Activated T-helper 1 cell treated with Interleukin-2 at 50 U/mL for 16 hours (primary cell): ENCODE data around the gene PCDHGA11.
"Not testable (repeated sequence)": the region's sequence is repeated elsewhere in the genome, so short reads cannot be mapped to it uniquely, and the experiment has no call there.

ENCODE experiments used
- DNase-seq: peaks from one replicate; pipeline ENCODE4 v3.0.0-alpha.2; 2020; ENCODE audit warnings: low read depth

PCDHGA11 gene

DNA sequence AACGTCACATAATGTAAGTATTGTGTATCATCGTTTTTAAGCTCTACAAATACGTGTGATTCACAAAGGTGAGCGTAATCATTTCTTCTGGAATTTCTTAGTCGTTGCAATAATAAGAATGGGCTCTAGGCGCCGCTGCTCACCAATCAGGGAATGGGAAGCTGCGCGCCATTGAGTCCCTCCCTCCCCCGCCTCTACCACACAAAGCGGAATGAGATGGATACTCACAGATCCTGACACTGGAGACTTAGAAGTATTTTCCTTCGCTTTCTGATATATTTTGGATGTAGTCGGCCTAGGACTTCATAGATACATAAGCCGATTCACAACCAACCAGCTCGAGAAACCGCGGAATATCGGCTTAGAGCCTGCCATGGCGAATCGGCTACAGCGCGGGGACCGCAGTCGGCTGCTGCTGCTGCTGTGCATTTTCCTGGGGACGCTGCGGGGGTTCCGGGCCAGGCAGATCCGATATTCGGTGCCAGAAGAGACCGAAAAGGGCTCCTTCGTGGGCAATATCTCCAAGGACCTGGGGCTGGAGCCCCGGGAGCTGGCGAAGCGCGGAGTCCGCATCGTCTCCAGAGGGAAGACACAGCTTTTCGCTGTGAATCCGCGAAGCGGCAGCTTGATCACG is at the start of gene PCDHGA11:
Gene PCDHGA11 (plus strand): TSS at position 197 of the 634 bp plus-strand sequence. CDS start 177 bp downstream, at position 374.
- no peak for DNase-seq

DNA sequence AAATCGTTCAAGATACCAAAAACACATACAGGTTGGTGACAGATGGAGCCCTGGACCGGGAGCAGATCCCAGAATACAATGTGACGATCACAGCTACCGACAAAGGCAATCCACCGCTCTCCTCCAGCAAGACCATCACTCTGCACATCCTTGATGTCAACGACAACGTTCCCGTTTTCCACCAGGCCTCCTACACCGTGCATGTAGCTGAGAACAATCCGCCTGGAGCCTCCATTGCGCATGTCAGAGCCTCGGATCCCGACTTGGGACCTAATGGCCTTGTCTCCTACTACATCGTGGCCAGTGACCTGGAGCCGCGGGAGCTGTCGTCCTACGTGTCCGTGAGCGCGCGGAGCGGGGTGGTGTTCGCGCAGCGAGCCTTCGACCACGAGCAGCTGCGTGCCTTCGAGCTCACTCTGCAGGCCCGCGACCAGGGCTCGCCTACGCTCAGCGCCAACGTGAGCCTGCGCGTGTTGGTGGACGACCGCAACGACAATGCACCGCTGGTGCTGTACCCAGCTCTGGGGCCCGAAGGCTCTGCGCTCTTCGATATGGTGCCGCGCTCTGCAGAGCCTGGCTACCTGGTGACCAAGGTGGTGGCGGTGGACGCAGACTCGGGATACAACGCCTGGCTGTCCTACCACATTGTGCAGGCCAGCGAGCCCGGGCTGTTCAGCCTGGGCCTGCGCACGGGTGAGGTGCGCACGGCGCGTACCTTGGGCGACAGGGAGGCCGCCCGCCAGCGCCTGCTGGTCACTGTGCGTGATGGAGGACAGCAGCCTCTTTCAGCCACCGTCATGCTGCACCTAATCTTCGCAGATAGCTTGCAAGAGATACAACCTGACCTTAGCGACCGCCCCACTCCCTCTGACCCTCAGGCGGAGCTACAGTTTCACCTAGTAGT is 49.0 kb upstream of the PCDHGA11 start:
- no peak for DNase-seq

DNA sequence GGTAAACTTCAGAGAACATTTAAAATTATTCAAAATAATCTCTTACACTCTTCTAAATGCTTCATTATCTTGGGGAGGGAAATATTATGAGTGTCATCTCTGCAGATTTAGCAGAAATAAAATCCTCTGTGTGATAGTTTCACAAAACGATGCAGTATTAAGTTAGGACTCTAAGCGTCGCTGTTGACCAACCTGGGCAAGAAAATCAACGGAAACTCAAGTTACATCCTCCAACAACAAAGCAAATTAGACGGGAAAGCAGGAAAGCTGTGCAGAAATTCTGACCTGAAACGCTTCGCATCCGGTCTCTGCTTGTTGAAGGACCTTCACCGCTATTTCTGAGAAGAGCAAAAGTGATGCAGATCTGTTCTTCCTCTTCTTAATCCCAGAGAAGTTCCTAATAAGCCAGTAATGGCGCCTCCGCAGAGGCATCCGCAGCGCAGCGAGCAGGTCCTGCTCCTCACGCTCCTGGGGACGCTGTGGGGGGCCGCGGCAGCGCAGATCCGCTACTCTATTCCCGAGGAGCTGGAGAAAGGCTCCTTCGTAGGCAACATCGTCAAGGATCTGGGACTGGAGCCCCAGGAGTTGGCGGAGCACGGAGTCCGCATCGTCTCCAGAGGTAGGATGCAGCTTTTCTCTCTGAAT is 47.1 kb upstream of the PCDHGA11 start, which contains the start of gene PCDHGA6:
Gene PCDHGA6 (plus strand): TSS at position 219 of the 645 bp plus-strand sequence. CDS start 193 bp downstream, at position 412.
- no peak for DNase-seq

DNA sequence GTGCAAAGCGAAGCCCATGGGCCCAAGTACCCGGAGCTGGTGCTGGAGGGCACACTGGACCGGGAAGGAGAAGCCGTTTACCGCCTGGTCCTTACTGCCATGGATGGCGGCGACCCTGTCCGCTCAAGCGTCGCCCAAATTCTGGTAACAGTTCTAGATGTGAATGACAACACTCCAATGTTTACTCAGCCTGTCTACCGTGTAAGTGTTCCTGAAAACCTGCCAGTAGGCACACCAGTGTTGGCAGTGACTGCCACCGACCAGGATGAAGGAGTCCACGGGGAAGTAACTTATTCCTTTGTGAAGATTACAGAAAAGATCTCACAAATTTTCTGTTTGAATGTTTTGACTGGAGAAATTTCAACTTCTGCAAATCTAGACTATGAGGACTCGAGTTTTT is 46.2 kb upstream of the PCDHGA11 start:
- DNase-seq: no peak

DNA sequence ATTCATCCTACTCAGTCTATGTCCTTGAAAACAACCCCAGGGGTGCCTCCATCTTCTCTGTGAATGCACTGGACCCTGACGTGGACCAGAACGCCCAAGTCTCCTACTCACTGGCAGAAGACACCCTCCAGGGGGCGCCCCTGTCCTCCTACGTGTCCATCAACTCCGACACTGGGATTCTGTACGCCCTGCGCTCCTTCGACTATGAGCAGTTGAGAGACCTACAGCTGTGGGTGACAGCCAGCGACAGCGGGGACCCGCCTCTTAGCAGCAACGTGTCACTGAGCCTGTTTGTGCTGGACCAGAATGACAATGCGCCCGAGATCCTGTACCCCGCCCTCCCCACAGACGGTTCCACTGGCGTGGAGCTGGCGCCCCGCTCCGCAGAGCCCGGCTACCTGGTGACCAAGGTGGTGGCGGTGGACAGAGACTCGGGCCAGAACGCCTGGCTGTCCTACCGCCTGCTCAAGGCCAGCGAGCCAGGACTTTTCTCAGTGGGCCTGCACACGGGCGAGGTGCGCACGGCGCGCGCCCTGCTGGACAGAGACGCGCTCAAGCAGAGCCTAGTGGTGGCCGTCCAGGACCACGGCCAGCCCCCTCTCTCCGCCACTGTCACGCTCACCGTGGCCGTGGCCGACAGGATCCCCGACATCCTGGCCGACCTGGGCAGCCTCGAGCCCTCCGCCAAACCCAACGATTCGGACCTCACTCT is 45.3 kb upstream of the PCDHGA11 start:
- DNase-seq: not testable (repeated sequence)

DNA sequence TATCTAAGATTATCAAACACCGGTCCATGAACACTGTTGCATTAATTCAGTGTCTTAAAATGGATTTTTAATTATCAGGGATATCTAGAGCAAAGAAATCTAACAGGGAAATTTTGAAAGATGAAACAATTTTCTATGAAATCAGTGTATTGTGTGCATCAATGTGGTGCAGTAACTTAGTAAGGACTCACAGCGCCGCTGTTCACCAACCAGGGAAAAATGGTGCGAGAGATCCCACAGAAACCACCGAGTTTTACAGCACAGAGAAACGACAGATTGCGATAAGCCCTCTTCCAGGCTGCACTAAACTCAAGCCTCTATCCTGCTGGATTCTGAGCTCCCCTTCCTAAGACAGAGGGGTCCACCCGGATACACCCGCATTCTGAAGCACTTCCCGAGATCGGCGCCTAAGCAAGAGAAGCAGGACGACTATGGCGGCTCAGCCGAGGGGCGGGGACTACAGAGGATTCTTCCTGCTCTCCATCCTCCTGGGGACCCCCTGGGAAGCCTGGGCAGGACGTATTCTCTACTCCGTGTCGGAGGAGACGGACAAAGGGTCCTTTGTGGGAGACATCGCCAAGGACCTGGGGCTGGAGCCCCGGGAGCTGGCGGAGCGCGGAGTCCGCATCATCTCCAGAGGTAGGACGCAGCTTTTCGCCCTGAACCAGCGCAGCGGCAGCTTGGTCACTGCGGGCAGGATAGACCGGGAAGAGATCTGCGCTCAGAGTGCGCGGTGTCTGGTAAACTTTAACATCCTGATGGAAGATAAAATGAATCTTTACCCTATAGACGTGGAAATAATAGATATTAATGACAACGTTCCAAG is 38.2 kb upstream of the PCDHGA11 start, which contains the start of gene PCDHGA7:
Gene PCDHGA7 (plus strand): TSS at position 274 of the 826 bp plus-strand sequence. CDS start 158 bp downstream, at position 432.
- no peak for DNase-seq

DNA sequence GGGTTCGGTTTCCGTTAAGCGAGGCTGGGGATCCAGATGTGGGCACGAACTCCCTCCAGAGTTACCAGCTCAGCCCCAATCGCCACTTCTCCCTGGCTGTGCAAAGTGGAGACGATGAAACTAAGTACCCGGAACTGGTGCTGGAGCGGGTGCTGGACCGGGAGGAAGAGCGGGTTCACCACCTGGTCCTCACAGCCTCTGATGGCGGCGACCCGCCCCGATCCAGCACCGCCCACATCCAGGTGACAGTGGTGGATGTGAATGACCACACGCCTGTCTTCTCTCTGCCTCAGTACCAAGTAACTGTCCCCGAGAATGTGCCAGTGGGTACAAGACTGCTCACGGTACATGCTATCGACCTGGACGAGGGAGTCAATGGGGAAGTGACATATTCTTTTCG is 37.5 kb upstream of the PCDHGA11 start:
- no peak for DNase-seq

DNA sequence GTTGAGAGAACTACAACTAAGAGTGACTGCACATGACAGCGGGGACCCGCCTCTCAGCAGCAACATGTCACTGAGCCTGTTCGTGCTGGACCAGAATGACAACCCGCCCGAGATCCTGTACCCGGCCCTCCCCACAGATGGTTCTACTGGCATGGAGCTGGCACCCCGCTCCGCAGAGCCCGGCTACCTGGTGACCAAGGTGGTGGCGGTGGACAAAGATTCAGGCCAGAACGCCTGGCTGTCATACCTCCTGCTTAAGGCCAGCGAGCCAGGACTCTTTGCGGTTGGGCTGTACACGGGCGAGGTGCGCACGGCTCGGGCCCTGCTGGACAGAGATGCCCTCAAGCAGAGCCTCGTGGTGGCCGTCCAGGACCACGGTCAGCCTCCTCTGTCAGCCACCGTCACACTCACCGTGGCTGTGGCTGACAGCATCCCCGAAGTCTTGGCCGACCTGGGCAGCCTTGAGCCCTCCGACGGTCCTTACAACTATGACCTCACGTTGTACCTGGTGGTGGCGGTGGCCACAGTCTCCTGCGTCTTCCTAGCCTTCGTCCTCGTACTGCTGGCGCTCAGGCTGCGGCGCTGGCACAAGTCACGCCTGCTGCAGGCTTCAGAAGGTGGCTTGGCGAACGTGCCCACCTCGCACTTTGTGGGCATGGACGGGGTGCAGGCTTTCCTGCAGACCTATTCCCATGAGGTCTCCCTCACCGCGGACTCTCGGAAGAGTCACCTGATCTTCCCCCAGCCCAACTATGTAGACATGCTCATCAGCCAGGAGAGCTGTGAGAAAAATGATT is 36.2 kb upstream of the PCDHGA11 start:
- DNase-seq: no peak

DNA sequence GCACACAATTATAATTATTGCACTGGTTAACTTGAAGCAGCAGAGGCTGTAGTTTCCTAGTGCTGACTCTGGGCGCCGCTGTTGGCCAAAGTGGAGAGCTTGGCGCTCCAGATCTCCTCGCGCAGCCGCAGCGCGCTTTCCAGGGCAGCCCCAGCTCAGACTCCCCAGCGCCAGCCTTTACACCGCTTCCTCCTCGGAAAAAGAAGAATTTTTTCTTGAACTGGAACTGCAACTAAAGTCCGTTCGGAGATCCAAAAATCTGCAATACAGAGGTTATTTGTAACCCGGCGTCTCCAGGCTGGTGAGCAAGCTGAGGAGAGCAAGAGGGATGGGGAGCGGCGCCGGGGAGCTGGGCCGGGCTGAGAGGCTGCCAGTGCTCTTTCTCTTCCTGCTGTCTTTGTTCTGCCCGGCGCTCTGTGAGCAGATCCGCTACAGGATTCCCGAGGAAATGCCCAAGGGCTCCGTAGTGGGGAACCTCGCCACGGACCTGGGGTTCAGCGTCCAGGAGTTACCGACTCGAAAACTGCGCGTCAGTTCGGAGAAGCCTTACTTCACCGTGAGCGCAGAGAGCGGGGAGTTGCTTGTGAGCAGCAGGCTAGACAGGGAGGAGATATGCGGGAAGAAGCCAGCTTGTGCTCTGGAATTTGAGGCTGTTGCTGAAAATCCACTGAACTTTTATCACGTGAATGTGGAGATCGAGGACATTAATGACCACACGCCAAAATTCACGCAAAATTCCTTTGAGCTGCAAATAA is 33.1 kb upstream of the PCDHGA11 start, which contains the start of gene PCDHGB4:
Gene PCDHGB4 (plus strand): TSS at position 142 of the 755 bp plus-strand sequence. CDS start 187 bp downstream, at position 329.
- not testable (repeated sequence) for DNase-seq

GRCh38 chr5:141388661-141389060 is 32.2 kb upstream of the PCDHGA11 start:
- no peak for DNase-seq

DNA sequence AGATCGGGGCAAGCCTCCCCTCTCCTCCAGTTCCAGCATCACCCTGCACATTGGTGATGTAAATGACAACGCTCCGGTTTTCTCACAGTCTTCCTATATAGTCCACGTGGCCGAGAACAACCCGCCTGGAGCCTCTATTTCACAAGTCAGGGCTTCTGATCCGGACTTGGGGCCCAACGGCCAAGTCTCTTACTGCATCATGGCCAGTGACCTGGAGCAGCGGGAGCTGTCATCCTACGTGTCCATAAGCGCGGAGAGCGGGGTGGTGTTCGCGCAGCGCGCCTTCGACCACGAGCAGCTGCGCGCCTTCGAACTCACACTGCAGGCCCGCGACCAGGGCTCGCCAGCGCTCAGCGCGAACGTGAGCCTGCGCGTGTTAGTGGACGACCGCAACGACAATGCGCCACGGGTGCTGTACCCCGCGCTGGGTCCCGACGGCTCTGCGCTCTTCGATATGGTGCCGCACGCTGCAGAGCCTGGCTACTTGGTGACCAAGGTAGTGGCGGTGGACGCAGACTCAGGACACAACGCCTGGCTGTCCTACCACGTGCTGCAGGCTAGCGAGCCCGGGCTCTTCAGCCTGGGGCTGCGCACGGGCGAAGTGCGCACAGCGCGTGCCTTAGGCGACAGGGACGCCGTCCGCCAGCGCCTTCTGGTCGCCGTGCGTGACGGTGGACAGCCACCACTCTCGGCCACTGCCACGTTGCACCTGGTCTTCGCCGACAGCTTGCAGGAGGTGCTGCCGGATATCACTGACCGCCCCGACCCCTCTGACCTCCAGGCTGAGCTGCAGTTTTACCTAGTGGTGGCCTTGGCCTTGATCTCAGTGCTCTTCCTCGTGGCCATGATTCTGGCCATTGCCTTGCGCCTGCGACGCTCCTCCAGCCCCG is 31.5 kb upstream of the PCDHGA11 start:
- DNase-seq: no peak

- no peak for DNase-seq
Observed at GRCh38 chr5:141392429-141393198, 28.2 kb upstream of the PCDHGA11 start, which contains the start of gene PCDHGA8. Gene PCDHGA8 (plus strand): TSS chr5:141392633. CDS start chr5:141392814, 181 bp downstream.

DNA sequence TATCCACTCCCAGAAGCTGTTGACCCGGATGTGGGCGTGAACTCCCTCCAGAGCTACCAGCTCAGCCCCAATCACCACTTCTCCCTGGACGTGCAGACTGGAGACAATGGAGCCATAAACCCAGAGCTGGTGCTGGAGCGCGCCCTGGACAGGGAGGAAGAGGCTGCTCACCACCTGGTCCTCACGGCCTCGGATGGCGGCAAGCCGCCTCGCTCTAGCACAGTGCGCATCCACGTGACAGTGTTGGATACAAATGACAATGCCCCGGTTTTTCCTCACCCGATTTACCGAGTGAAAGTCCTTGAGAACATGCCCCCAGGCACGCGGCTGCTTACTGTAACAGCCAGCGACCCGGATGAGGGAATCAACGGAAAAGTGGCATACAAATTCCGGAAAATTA is 27.6 kb upstream of the PCDHGA11 start:
- DNase-seq: no peak

GRCh38 chr5:141394401-141395187 is 26.3 kb upstream of the PCDHGA11 start:
- DNase-seq: not testable (repeated sequence)

GRCh38 chr5:141397756-141398551 is 22.9 kb upstream of the PCDHGA11 start, which contains the start of gene PCDHGB5:
Gene PCDHGB5 (plus strand): TSS chr5:141397947. CDS start chr5:141398128, 181 bp downstream.
- DNase-seq: not testable (repeated sequence)
